A549 (cell line): ENCODE results near the gene BRINP1. TPM values are rescaled to one million over a fixed set of nuclear protein-coding genes. Genes with fewer than 3 reads are reported as not detected.

ENCODE experiments used
- ATAC-seq, 2 experiments: fragments of 200-7000 bp in 1 of 2; fragments of >200 bp in 1 of 2; cut with Nextera tagmentation in 1 of 2; cut with Tn5 transposase in 1 of 2; 3 replicates each; pipeline versions ENCODE4 v1.8.0 to v1.9.1; 2018 to 2020; ENCODE audit warnings: mild to moderate bottlenecking in 1 of 2, moderate library complexity in 1 of 2
- CTCF ChIA-PET: fragments of 300-600 bp; sonication (Branson Sonifier 250); formaldehyde crosslinking; extraction: SDS; loops from one replicate; lab custom pipeline; 2021; ENCODE audit warnings: antibody characterized with exemption, inconsistent platforms; lab: Yijun Ruan, JAX
- POLR2A ChIA-PET: fragments of 350-600 bp; formaldehyde crosslinking; extraction: SDS; loops from one replicate; lab custom pipeline; 2021; ENCODE audit warnings: antibody characterized with exemption, inconsistent platforms; lab: Yijun Ruan, JAX
- DNase-seq, 2 experiments: peaks; one replicate each; pipeline versions ENCODE4 v3.0.0 to v3.0.0-alpha.2; 2011 to 2016; ENCODE audit warnings: low read depth in 1 of 2, low spot score in 1 of 2
- FAIRE-seq: peaks from 2 replicates; lab custom pipeline; 2011; peaks lifted over from hg19 to GRCh38; lab: Jason Lieb, UNC
- H3K27ac ChIP-seq, 2 experiments: fragments of >200 bp; sonication (Bioruptor Twin); formaldehyde crosslinking; 3 replicates each; pipeline ENCODE4 v1.5.1; 2016 to 2017
- H3K4me1 ChIP-seq: fragments of >200 bp; sonication (Bioruptor Twin); formaldehyde crosslinking; 3 replicates; pipeline ENCODE4 v1.6.1; 2016
- H3K4me2 ChIP-seq: fragments of >200 bp; sonication (Bioruptor Twin); formaldehyde crosslinking; 3 replicates; pipeline ENCODE4 v1.6.1; 2016
- H3K4me3 ChIP-seq: fragments of >200 bp; sonication (Bioruptor Twin); formaldehyde crosslinking; 3 replicates; pipeline ENCODE4 v1.5.1; 2016
- H3K9me3 ChIP-seq: fragments of >200 bp; sonication (Bioruptor Twin); formaldehyde crosslinking; 3 replicates; pipeline ENCODE4 v1.6.1; 2016
- CBX2 ChIP-seq: fragments of 200-600 bp; sonication (generic); IDR thresholded peaks from 2 replicates; pipeline ENCODE4 v1.6.1; 2016; ENCODE audit warnings: low read depth, mild to moderate bottlenecking, borderline replicate concordance
- JUNB ChIP-seq: fragments of >200 bp; sonication (Bioruptor Twin); formaldehyde crosslinking; IDR thresholded peaks from 2 replicates; pipeline ENCODE4 v1.6.1; 2016
- NR3C1 ChIP-seq: fragments of >200 bp; sonication (Bioruptor Twin); formaldehyde crosslinking; IDR thresholded peaks from 3 replicates; pipeline ENCODE4 v1.6.1; 2017
- RAD21 ChIP-seq, 2 experiments: fragments of >200 bp in 1 of 2; sonication (Bioruptor Twin) in 1 of 2; formaldehyde crosslinking in 1 of 2; IDR thresholded peaks in 1 of 2; conservative IDR thresholded peaks in 1 of 2; 2 replicates in 1 of 2; 3 replicates in 1 of 2; pipeline ENCODE4 v1.6.1; 2012 to 2018; ENCODE audit warnings: inconsistent platforms in 1 of 2
- RFX5 ChIP-seq: fragments of 450-650 bp; IDR thresholded peaks from 2 replicates; pipeline ENCODE4 v1.7.1; 2014; ENCODE audit warnings: antibody characterized with exemption, mild to moderate bottlenecking, moderate library complexity
- SMC3 ChIP-seq: fragments of >200 bp; sonication (Bioruptor Twin); formaldehyde crosslinking; IDR thresholded peaks from 3 replicates; pipeline ENCODE4 v1.6.1; 2018; ENCODE audit warnings: inconsistent platforms
- TFCP2L1 ChIP-seq: fragments of 250-450 bp; sonication (Bioruptor Pico); IDR thresholded peaks from 2 replicates; pipeline ENCODE4 v1.5.0; 2021; ENCODE audit warnings: mild to moderate bottlenecking
- TP53 ChIP-seq: fragments of 250-450 bp; sonication (Bioruptor Pico); IDR thresholded peaks from 2 replicates; pipeline ENCODE4 v1.5.0; 2021; ENCODE audit warnings: mild to moderate bottlenecking, moderate library complexity
- ZC3H11A ChIP-seq: fragments of 450-650 bp; IDR thresholded peaks from 2 replicates; pipeline ENCODE4 v1.6.1; 2014; ENCODE audit warnings: antibody characterized with exemption, mild to moderate bottlenecking
- ZNF302 ChIP-seq: fragments of 250-450 bp; sonication (Bioruptor Pico); IDR thresholded peaks from 2 replicates; pipeline ENCODE4 v1.9.0; 2021; ENCODE audit warnings: inconsistent platforms, mild to moderate bottlenecking, moderate library complexity
- WGBS: methylation state at CpG from one replicate; pipeline ENCODE4 v1.1.6; 2017; ENCODE audit errors: missing lambda C conversion rate; 5-methylcytosine and 5-hydroxymethylcytosine counted together
- polyA plus RNA-seq, 4 experiments: library from polyadenylated mRNA; depleted of rRNA in 3 of 4; stranded (reverse); fragments of >200 nt; fragmentation: RNase III in 1 of 4; extraction: RNeasy Plus Mini Kit Qiagen cat#74134 plus additional on column Dnase treatment in 1 of 4; gene quantifications; 2 replicates in 3 of 4; 3 replicates in 1 of 4; pipeline ENCODE4 v1.2.3, GENCODE V29; 2011 to 2017
- TF ChIP-seq, protein P1 (sequence below): fragments of >200 bp; sonication (Bioruptor Twin); formaldehyde crosslinking; IDR thresholded peaks from 3 replicates; pipeline ENCODE4 v1.5.1; 2016
- TF ChIP-seq, protein P2 (sequence below): IDR thresholded peaks from 2 replicates; pipeline ENCODE4 v1.6.1; 2012
- TF ChIP-seq, protein P3 (sequence below): fragments of >200 bp; sonication (Bioruptor Twin); formaldehyde crosslinking; IDR thresholded peaks from 3 replicates; pipeline ENCODE4 v1.6.1; 2016
- TF ChIP-seq, protein P4 (sequence below): fragments of 150-350 bp; IDR thresholded peaks from 2 replicates; pipeline ENCODE4 v1.6.1; 2014; ENCODE audit warnings: low read depth, mild to moderate bottlenecking, low read length

Gene BRINP1
- polyA plus RNA-seq, 2 of the 4 experiments (the other 2 are of a cell fraction): 0.13 to 0.17 TPM

DNA sequence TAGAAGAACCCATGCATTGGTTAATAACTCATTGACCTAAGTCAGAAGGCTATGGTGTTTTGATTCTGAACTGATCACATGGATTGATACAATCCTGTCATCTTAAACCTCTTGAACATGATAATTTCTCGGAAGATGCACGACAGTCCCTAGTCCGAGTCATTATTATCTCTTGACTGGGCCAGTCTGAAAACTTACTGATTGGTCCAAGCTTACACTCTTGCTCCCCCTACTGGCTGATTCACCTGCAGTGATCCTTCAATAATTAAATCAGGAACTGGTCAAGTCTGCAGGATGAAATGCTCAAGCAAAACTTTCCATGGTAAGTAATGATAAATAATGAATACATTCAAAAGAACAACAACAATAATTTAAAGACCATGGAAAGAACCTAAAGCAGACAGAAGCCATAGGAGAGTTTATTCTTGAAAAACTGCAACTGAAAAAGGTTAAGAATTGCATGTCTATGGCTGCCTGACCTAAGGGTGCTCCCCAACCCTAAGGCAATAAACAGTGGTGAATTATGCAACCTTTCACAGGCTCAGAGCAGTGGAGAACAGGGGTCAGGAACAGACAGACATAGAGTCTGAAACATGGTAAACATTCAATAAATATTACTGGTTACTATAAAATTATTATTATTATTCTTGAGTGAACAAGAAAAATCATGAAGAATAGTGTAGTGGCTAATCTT, 79.3 kb downstream of the BRINP1 start:
- Histone ChIP-seq H3K4me3 (no peak overlapping the region), H3K27ac (no peak overlapping the region), H3K4me2 (no peak overlapping the region), H3K9me3 (no peaks in the 10 kb centered on the region), H3K4me1 (no peaks in the 10 kb centered on the region)
- DNase-seq (peak; percentile 9 to 53), FAIRE-seq (no peak), ATAC-seq (peak in 1 of 2 experiments; percentile 69; a peak in 2 of 6 replicates)
- TF ChIP-seq ZC3H11A: no peak
- TF ChIP-seq, protein P1, sequence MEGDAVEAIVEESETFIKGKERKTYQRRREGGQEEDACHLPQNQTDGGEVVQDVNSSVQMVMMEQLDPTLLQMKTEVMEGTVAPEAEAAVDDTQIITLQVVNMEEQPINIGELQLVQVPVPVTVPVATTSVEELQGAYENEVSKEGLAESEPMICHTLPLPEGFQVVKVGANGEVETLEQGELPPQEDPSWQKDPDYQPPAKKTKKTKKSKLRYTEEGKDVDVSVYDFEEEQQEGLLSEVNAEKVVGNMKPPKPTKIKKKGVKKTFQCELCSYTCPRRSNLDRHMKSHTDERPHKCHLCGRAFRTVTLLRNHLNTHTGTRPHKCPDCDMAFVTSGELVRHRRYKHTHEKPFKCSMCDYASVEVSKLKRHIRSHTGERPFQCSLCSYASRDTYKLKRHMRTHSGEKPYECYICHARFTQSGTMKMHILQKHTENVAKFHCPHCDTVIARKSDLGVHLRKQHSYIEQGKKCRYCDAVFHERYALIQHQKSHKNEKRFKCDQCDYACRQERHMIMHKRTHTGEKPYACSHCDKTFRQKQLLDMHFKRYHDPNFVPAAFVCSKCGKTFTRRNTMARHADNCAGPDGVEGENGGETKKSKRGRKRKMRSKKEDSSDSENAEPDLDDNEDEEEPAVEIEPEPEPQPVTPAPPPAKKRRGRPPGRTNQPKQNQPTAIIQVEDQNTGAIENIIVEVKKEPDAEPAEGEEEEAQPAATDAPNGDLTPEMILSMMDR: peak; percentile 50; the same call in 2 of the 3 replicates
- peak; percentile 46 to 63; a peak in 4 of 5 replicates for TF ChIP-seq RAD21 (conservative IDR thresholded peaks at IDR 0.05 in 1 of 2, IDR thresholded peaks at IDR 0.05 in 1 of 2)
- TF ChIP-seq SMC3: peak; percentile 39; the same call in 1 of the 3 replicates
- TF ChIP-seq TFCP2L1 (CRISPR knock-in tag): no peak
- POLR2A ChIA-PET: no interaction called here
- 9% methylated on average over 3 of the region's 3 CpGs for WGBS
- CTCF ChIA-PET: interaction anchor here (0.6 to 1.4 kb wide), 3 partner anchors 19 to 693 kb away, joined by 3 to 7 read pairs (median 3); no protein-coding TSS in a partner anchor

DNA sequence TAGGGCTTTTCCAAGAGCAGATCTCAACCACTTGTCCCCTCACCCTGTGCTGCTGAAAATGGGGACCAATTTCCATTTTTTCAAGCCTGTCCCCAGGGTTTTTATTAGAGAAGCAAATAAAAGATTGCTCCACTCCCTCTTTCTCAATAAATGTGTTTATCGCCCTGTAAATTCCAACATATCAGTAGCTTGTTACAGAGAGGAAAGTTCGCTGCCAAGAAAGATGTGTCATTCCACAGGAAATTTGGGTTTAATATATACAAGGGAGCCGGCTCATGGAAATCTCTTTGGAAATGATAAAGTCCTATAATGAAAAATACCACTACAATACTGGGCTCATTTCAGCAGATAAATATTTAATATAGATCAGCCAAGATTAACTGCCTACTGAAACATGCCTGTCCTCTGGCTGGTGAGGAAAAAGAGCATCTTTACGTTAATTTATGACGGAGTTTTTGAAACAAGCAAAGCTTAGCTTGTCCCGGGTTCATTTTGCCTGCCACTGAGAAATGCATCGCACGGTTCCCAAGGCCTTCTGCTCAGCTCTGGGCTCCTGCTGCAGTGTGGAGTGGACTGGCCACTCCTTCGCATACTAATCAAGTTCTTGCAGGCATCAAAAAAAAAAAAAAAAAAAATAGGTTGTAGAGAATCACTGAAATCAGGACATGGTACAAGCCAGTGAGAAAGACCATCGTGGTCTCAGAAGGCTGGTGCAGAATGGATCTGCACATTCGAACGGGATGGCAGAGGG, 84.5 kb downstream of the BRINP1 start:
- H3K27ac ChIP-seq: no peak overlapping the region
- no peak overlapping the region for H3K4me2 ChIP-seq
- TF ChIP-seq NR3C1: no peak
- no peak for TF ChIP-seq CBX2
- TF ChIP-seq, protein P2, sequence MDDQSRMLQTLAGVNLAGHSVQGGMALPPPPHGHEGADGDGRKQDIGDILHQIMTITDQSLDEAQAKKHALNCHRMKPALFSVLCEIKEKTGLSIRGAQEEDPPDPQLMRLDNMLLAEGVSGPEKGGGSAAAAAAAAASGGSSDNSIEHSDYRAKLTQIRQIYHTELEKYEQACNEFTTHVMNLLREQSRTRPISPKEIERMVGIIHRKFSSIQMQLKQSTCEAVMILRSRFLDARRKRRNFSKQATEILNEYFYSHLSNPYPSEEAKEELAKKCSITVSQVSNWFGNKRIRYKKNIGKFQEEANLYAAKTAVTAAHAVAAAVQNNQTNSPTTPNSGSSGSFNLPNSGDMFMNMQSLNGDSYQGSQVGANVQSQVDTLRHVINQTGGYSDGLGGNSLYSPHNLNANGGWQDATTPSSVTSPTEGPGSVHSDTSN: no peak
- TF ChIP-seq ZNF302 (CRISPR knock-in tag): no peak
- no peak for TF ChIP-seq ZC3H11A
- TF ChIP-seq, protein P3, sequence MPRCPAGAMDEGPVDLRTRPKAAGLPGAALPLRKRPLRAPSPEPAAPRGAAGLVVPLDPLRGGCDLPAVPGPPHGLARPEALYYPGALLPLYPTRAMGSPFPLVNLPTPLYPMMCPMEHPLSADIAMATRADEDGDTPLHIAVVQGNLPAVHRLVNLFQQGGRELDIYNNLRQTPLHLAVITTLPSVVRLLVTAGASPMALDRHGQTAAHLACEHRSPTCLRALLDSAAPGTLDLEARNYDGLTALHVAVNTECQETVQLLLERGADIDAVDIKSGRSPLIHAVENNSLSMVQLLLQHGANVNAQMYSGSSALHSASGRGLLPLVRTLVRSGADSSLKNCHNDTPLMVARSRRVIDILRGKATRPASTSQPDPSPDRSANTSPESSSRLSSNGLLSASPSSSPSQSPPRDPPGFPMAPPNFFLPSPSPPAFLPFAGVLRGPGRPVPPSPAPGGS: no peak
- no peak for TF ChIP-seq TP53 (CRISPR knock-in tag)
- TF ChIP-seq, protein P1: no peak
- TF ChIP-seq, protein P4, sequence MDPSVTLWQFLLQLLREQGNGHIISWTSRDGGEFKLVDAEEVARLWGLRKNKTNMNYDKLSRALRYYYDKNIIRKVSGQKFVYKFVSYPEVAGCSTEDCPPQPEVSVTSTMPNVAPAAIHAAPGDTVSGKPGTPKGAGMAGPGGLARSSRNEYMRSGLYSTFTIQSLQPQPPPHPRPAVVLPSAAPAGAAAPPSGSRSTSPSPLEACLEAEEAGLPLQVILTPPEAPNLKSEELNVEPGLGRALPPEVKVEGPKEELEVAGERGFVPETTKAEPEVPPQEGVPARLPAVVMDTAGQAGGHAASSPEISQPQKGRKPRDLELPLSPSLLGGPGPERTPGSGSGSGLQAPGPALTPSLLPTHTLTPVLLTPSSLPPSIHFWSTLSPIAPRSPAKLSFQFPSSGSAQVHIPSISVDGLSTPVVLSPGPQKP: no peak
- no peak for TF ChIP-seq RFX5
- no peak for TF ChIP-seq JUNB
- TF ChIP-seq, all 56 proteins: peak for 0
- ChIA-PET POLR2A (no interaction called here), CTCF (no interaction called here)
- FAIRE-seq (no peak), DNase-seq (no peak), ATAC-seq (no peak)
- no peaks in the 10 kb centered on the region for H3K4me1 ChIP-seq
- H3K4me3 ChIP-seq: no peak overlapping the region
- WGBS: 28% methylated on average over 12 of the region's 12 CpGs
- no peaks in the 10 kb centered on the region for H3K9me3 ChIP-seq
